B cell (primary cell): ENCODE measurements around the gene SMC1B. TPM values are rescaled to one million over a fixed set of nuclear protein-coding genes. Genes with fewer than 3 reads are reported as not detected.
"Not testable (repeated sequence)": the region's sequence is repeated elsewhere in the genome, so short reads cannot be mapped to it uniquely, and the experiment has no call there.

Source experiments
- ATAC-seq: fragments of 200-7000 bp; cut with Tn5 transposase; one replicate; pipeline ENCODE4 v1.10.0; 2021; ENCODE audit warnings: low read depth, mild to moderate bottlenecking, moderate number of reproducible peaks, moderate library complexity
- CTCF ChIA-PET: fragments of 350-600 bp; sonication (Branson Sonifier 250); formaldehyde crosslinking; loops from one replicate; lab custom pipeline; 2021; ENCODE audit warnings: antibody characterized with exemption, inconsistent platforms; lab: Charles Lee
- POLR2A ChIA-PET: fragments of 350-600 bp; sonication (Branson Sonifier 250); formaldehyde crosslinking; loops from one replicate; lab custom pipeline; 2021; ENCODE audit warnings: antibody characterized with exemption; lab: Charles Lee
- DNase-seq: peaks from one replicate; pipeline ENCODE4 v3.0.0; 2013
- H2AFZ ChIP-seq: 2 replicates; pipeline ENCODE4 v1.6.1; 2012; ENCODE audit warnings: mild to moderate bottlenecking, low read depth, low read length; ENCODE audit not compliant: insufficient read depth, poor library complexity, severe bottlenecking
- H3K27ac ChIP-seq, 2 donors: 1 replicate in 1 of 2; 2 replicates in 1 of 2; pipeline ENCODE4 v1.5.1; 2012 to 2013; ENCODE audit warnings: low read length in 2 of 2, mild to moderate bottlenecking in 2 of 2, moderate library complexity in 1 of 2
- H3K27me3 ChIP-seq, 4 experiments: fragments of 200-600 bp in 1 of 4; sonication (generic) in 1 of 4; replicated peaks in 1 of 4; 1 replicate in 2 of 4; 2 replicates in 2 of 4; pipeline versions ENCODE4 v1.6.1 to v1.7.0; 2013 to 2016; ENCODE audit warnings: low read length in 3 of 4, mild to moderate bottlenecking in 2 of 4, mixed read lengths in 1 of 4, moderate library complexity in 1 of 4; ENCODE audit not compliant: insufficient read depth in 4 of 4, control insufficient read depth in 3 of 4; ENCODE audit errors: control extremely low read depth in 1 of 4
- H3K36me3 ChIP-seq, 2 experiments: replicated peaks in 1 of 2; 1 replicate in 1 of 2; 2 replicates in 1 of 2; pipeline versions ENCODE4 v1.6.1 to v1.7.1; 2013; ENCODE audit warnings: low read length in 1 of 2; ENCODE audit not compliant: insufficient read depth in 2 of 2, control insufficient read depth in 1 of 2; ENCODE audit errors: control extremely low read depth in 1 of 2, extremely low read depth in 1 of 2
- H3K4me1 ChIP-seq, 2 donors: fragments of 200-600 bp in 1 of 2; sonication (generic) in 1 of 2; 1 replicate in 1 of 2; 2 replicates in 1 of 2; pipeline versions ENCODE4 v1.5.1 to v1.6.1; 2013 to 2017; ENCODE audit warnings: low read length in 2 of 2; ENCODE audit not compliant: control insufficient read depth in 2 of 2, insufficient read depth in 2 of 2
- H3K4me2 ChIP-seq: replicated peaks from 2 replicates; pipeline ENCODE3; 2012; ENCODE audit warnings: mild to moderate bottlenecking, low read depth, low read length; ENCODE audit not compliant: poor library complexity, severe bottlenecking
- H3K4me3 ChIP-seq, 5 experiments: fragments of 200-600 bp in 1 of 5; sonication (generic) in 1 of 5; 1 replicate in 3 of 5; 2 replicates in 2 of 5; pipeline versions ENCODE4 v1.5.1 to v1.7.0; 2011 to 2016; ENCODE audit warnings: low read length in 4 of 5, mild to moderate bottlenecking in 4 of 5, low read depth in 2 of 5, control low read depth in 1 of 5, moderate library complexity in 1 of 5; ENCODE audit not compliant: insufficient read depth in 1 of 5; ENCODE audit errors: control extremely low read depth in 1 of 5, extremely low read depth in 1 of 5
- H3K79me2 ChIP-seq: fragments of 200-600 bp; sonication (generic); one replicate; pipeline ENCODE4 v1.6.0; 2016; ENCODE audit warnings: low read length; ENCODE audit not compliant: control insufficient read depth, insufficient read depth
- H3K9ac ChIP-seq: fragments of 200-600 bp; sonication (generic); 2 replicates; pipeline ENCODE4 v1.6.1; 2017; ENCODE audit warnings: mild to moderate bottlenecking, low read length, moderate library complexity
- H3K9me3 ChIP-seq, 3 donors: one replicate each; pipeline versions ENCODE4 v1.6.1 to v1.7.1; 2013; ENCODE audit warnings: low read length in 2 of 3; ENCODE audit not compliant: control insufficient read depth in 2 of 3, insufficient read depth in 1 of 3; ENCODE audit errors: control extremely low read depth in 1 of 3
- H4K20me1 ChIP-seq: 2 replicates; pipeline ENCODE4 v1.6.0; 2012; ENCODE audit warnings: mild to moderate bottlenecking, low read length; ENCODE audit not compliant: insufficient read depth, control insufficient read depth, poor library complexity, severe bottlenecking
- H3K27ac Mint-ChIP-seq: one replicate; pipeline ENCODE4 v1.8.0; 2021; ENCODE audit warnings: mixed read lengths
- H3K27me3 Mint-ChIP-seq: one replicate; pipeline ENCODE4 v1.8.0; 2021; ENCODE audit warnings: mixed read lengths
- H3K4me1 Mint-ChIP-seq: one replicate; pipeline ENCODE4 v1.8.0; 2021; ENCODE audit warnings: mixed read lengths
- H3K4me3 Mint-ChIP-seq: one replicate; pipeline ENCODE4 v1.8.0; 2021; ENCODE audit warnings: mixed read lengths
- H3K9me3 Mint-ChIP-seq: one replicate; pipeline ENCODE4 v1.8.0; 2022; ENCODE audit warnings: mixed read lengths; ENCODE audit not compliant: insufficient read depth
- EZH2 ChIP-seq: IDR thresholded peaks from 2 replicates; pipeline ENCODE4 v1.6.1; 2012; ENCODE audit warnings: borderline replicate concordance, low read depth, mild to moderate bottlenecking, moderate library complexity, low read length; ENCODE audit not compliant: insufficient read depth, poor library complexity, severe bottlenecking
- WGBS: methylation state at CpG from one replicate; pipeline ENCODE4 v1.1.5; 2013; ENCODE audit warnings: missing lambda C conversion rate; ENCODE audit not compliant: insufficient coverage; 5-methylcytosine and 5-hydroxymethylcytosine counted together
- intact Hi-C: fragments of 100-400 bp; cut with micrococcal nuclease; formaldehyde crosslinking; loops from one replicate; pipeline ENCODE4 v1.10.0; 2022
- polyA plus RNA-seq: library from polyadenylated mRNA; depleted of rRNA; stranded (reverse); fragments of >200 nt; gene quantifications from 2 replicates; pipeline ENCODE4 v1.2.3, GENCODE V29; 2012
- total RNA-seq, 2 donors: library from RNA; stranded (reverse); fragments of 120-200 nt in 1 of 2; gene quantifications; 1 replicate in 1 of 2; 2 replicates in 1 of 2; pipeline versions ENCODE4 v1.2.3 to v1.2.4, GENCODE V29; 2013 to 2022
- TF ChIP-seq, protein P1 (sequence below): fragments of 200-600 bp; IDR thresholded peaks from one replicate; pipeline ENCODE4 v1.8.0; 2022; ENCODE audit warnings: antibody characterized with exemption, mild to moderate bottlenecking

Gene SMC1B
- total and polyA plus RNA-seq, 2 donors (not counting 1 experiment from before 2014, with no cell fraction given) = 0.07 TPM; not detected in 1

DNA sequence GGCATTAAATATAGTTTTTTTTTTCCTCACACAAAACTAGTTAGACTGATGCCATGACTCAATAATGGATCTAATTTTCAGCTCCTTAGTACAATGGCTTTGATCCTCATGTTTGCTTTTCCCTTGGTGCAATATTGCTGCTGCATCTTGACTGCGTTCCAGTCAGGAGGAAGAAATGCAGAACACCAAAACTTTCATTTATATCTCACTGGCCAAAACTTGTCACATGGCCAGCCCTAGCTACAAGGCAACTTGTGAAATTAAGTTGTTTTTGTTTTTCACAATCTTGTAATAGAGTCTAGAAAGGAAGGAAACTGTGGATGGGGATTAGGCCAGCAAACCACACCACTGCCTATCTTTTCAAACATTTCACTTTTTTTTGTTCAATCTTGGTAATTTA, 36.7 kb downstream of the SMC1B start:
- H3K4me1 Mint-ChIP-seq = peaks cover 4% of the 10 kb centered on the region
- Histone ChIP-seq H3K9ac (no peak overlapping the region), H3K4me2 (no peak overlapping the region), H3K27me3 (no peaks in the 10 kb centered on the region), H2AFZ (no peak overlapping the region), H3K4me1 (no peaks in the 10 kb centered on the region), H3K36me3 (no peaks in the 10 kb centered on the region), H3K79me2 (no peaks in the 10 kb centered on the region), H3K9me3 (no peaks in the 10 kb centered on the region), H4K20me1 (no peaks in the 10 kb centered on the region), H3K27ac (no peak overlapping the region), H3K4me3 (no peak overlapping the region)
- no peaks in the 10 kb centered on the region for H3K9me3 Mint-ChIP-seq
- ATAC-seq = no peak
- DNase-seq = no peak
- no CpG with 5 or more reads among the region's 1 CpG for WGBS
- ChIA-PET CTCF (no interaction called here), POLR2A (no interaction called here)
- TF ChIP-seq, protein P1, sequence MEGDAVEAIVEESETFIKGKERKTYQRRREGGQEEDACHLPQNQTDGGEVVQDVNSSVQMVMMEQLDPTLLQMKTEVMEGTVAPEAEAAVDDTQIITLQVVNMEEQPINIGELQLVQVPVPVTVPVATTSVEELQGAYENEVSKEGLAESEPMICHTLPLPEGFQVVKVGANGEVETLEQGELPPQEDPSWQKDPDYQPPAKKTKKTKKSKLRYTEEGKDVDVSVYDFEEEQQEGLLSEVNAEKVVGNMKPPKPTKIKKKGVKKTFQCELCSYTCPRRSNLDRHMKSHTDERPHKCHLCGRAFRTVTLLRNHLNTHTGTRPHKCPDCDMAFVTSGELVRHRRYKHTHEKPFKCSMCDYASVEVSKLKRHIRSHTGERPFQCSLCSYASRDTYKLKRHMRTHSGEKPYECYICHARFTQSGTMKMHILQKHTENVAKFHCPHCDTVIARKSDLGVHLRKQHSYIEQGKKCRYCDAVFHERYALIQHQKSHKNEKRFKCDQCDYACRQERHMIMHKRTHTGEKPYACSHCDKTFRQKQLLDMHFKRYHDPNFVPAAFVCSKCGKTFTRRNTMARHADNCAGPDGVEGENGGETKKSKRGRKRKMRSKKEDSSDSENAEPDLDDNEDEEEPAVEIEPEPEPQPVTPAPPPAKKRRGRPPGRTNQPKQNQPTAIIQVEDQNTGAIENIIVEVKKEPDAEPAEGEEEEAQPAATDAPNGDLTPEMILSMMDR = no peak
- TF ChIP-seq EZH2 = no peak
- H3K27ac Mint-ChIP-seq = no peak overlapping the region
- H3K4me3 Mint-ChIP-seq = no peak overlapping the region
- intact Hi-C loops = no loop called here
- H3K27me3 Mint-ChIP-seq = no peaks in the 10 kb centered on the region

DNA sequence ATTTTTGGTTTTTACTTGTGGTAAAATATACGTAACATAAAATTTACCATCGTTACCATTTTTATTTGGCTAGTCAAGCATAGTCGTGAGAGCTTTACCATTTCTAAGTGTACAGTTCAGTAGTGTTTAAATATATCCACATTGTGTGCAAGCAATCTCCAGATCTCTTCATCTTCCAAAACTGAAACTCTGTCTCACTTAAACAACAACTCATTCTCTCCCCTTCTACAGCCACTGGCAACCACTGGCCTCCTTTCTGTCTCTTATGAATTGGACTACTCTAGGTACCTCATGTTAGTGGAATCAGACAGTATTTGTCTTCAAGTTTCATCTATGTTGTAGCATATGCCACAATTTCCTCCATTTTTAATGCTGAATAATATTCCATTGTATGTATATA, 37.4 kb downstream of the SMC1B start:
- CTCF ChIA-PET = no interaction called here
- no CpG with 5 or more reads among the region's 3 CpGs for WGBS

DNA sequence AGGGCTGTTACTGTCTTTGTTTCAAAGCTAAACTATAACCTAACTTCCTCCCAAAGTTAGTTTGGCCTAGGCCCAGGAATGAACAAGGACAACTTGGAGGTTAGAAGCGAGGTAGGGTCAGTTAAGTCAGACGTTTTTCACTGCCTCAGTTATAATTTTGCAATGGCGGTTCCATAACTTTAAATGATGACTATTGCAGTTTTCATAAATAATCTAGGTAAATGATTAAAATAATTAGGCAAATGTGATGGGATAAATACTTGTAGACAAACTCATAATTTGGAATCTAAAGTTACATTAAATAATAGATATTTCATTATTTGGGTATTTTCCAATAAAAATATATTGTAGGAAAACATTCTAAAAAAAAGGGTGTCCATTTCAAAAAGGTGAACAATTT, 39.8 kb downstream of the SMC1B start:
- H2AFZ ChIP-seq, H3K9me3 Mint-ChIP-seq, H3K4me3 ChIP-seq, H3K27ac Mint-ChIP-seq, H3K4me2 ChIP-seq, H3K9me3 ChIP-seq, H3K4me3 Mint-ChIP-seq, intact Hi-C loops, H3K27me3 ChIP-seq, H3K27ac ChIP-seq, H3K4me1 Mint-ChIP-seq, DNase-seq, ATAC-seq, POLR2A ChIA-PET, H3K79me2 ChIP-seq, H4K20me1 ChIP-seq, H3K36me3 ChIP-seq, H3K9ac ChIP-seq, H3K4me1 ChIP-seq, H3K27me3 Mint-ChIP-seq, CTCF ChIA-PET: not testable (repeated sequence)
- WGBS = no CpG with 5 or more reads among the region's 3 CpGs

More for the DNA sequence above, 37.4 kb downstream of the SMC1B start:
- no peaks in the 10 kb centered on the region for H3K79me2 ChIP-seq
- no peak overlapping the region for H3K4me2 ChIP-seq
- no peaks in the 10 kb centered on the region for H3K36me3 ChIP-seq
- Mint-ChIP-seq H3K27me3 (no peaks in the 10 kb centered on the region), H3K4me3 (no peak overlapping the region), H3K27ac (no peak overlapping the region), H3K4me1 (peaks cover 4% of the 10 kb centered on the region), H3K9me3 (no peaks in the 10 kb centered on the region)
- DNase-seq (no peak), ATAC-seq (no peak)
- H3K4me1 ChIP-seq = no peaks in the 10 kb centered on the region
- no peaks in the 10 kb centered on the region for H3K9me3 ChIP-seq
- H4K20me1 ChIP-seq = no peaks in the 10 kb centered on the region
- H3K27me3 ChIP-seq = no peaks in the 10 kb centered on the region
- no peak overlapping the region for H3K9ac ChIP-seq
- no peak overlapping the region for H3K4me3 ChIP-seq
- no peak overlapping the region for H3K27ac ChIP-seq
- TF ChIP-seq EZH2 = no peak
- TF ChIP-seq, protein P1 = no peak
- intact Hi-C loops = no loop called here
- no peak overlapping the region for H2AFZ ChIP-seq
- POLR2A ChIA-PET = no interaction called here
